GM18505 (cell line): Measurements from ENCODE around the gene RIN3.
"Not testable (repeated sequence)": the region's sequence is repeated elsewhere in the genome, so short reads cannot be mapped to it uniquely, and the experiment has no call there.

Source experiments
- ATAC-seq: cut with Tn5 transposase; IDR thresholded peaks from one replicate; pipeline ENCODE4 v1.9.1; 2021; ENCODE audit not compliant: unreplicated experiment
- POLR2A ChIP-seq: IDR thresholded peaks from 4 replicates; pipeline ENCODE4 v1.6.1; 2011; ENCODE audit warnings: borderline replicate concordance; ENCODE audit not compliant: insufficient read depth, insufficient read length; ENCODE audit errors: extremely low read depth

The RIN3 gene

DNA sequence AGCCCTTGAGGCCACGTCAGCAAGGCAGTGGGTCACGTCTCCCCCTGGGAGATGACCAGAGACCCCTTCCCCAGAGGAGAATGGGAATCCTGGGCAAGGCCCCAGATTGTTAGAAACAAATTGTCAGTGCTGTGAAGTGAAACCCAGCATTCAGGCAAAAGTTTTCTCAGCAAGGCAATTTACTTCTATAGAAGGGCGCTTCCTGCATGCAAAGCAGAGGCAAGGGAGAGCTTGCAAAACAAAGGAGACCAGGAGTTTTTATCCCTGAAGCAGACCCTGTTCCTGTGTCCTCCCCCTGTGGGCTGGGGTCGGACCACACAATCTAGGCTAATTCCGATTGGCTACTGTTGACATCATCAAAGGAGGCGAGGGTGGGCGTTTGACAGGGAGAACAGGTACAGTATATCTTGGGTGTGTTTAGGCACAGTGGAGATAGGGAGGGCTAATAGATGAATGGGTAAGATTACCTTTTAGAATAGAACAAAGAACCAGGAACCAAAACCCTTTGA, 114.2 kb downstream of the RIN3 start:
- ATAC-seq: no peak
- TF ChIP-seq POLR2A: no peak

DNA sequence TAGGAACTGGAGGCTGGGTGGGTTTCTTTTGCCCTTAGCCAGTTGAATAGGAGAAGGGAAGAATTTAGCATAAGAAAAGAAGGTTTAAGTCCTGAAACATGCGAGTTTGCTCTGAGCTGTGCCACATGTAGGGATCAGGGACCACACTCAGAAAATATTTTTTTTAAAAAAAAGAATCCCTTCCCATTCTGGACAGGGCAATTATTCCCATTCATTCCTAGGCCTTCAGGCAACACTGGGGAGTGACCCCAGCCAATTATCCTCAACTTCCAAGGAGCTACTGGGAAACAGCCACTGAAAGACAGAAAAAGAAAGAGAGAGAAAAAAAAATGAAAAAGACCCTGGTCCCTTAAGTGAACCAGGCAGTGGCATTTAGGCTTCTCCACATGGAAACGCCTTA, 115.1 kb downstream of the RIN3 start:
- TF ChIP-seq POLR2A: no peak
- no peak for ATAC-seq

DNA sequence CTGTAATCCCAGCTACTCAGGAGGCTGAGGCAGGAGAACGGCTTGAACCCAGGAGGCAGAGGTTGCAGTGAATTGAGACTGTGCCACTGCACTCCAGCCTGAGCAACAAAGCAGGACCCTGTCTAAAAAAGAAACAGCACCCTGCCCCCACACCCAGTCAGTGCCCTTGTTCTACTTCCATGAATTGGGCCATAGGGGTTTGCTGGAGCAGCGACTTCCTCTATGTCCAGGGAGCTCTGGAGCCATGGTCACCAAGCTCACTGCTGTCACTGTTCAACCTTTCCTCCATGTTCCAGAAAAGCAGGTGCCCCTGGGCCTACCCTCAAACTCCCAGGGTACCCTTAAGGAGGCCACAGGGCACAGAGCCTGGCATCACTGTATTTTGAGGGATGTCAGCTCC, 116.8 kb downstream of the RIN3 start:
- no peak for TF ChIP-seq POLR2A
- no peak for ATAC-seq

DNA sequence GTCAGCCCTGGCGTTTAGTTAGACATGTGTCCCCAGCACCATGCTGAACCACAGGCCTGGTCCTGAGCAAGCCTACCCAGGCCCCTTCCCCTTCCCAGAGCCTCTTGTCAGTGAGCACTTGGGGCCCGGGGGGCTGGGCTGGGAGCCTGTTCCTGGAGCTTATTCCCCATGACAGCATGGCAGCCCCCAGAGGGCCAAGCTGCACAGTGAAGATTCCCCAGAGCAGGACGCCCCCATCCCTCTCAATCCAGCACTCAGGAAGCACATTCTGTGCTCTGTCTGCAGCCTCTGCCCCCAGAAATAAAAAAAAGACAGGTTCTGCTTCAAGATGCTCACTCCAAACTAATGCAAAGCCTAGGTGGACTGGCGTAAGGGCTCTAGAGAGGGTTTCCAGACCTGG, 117.5 kb downstream of the RIN3 start:
- no peak for TF ChIP-seq POLR2A
- no peak for ATAC-seq

DNA sequence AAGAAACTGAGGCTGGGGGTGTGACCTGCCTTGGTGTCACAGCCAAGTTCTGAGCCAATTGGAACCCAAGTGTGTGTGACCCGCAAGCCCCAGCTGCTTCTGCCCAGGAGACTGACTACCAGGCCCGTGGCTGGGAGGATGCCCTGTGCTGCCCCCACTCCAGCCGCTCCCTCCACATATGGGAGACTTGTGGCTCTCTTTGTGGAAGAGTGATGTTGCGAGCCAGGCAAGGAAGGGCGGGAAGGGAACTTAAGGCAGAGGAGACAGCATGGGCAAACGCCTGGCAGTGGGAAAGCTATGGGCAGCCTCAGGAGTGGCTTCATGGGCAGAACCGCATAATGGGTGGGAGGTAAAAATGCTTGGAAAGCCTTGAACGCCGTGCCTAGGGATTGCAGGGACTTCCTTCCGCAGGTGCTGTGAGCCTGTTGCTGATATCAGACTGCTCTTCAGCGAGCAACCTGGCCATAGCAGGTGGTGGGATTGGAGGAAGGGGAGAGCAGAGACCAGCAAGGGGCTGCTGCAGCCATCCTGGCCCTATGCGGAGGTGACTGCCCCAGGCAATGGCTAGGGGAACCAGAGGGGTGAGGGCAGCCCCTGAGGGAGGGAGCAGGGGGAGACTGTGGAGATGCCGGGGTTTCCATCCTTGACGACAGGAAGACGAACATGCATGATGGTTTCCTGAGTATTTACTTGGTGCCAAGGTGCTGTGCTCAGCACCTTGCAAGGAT, 119.1 kb downstream of the RIN3 start:
- ATAC-seq: no peak
- TF ChIP-seq POLR2A: no peak

DNA sequence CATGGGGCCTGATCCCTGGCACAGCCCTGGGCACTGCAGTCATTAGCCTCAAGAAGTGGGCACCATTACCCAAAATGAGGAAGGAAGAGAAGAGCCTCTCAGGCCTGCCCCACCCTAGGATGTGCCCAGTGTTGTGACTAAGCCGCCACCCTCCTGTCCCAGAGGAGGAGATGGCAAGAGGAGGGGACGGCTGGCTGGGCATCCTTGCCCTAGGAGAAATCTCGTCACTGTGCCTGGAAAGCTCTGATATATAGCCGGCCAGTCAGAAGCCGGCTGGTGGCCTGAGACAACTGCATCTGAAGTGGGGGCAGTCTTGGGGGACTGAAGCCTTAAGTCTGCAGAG, 119.7 kb downstream of the RIN3 start:
- no peak for TF ChIP-seq POLR2A
- no peak for ATAC-seq

DNA sequence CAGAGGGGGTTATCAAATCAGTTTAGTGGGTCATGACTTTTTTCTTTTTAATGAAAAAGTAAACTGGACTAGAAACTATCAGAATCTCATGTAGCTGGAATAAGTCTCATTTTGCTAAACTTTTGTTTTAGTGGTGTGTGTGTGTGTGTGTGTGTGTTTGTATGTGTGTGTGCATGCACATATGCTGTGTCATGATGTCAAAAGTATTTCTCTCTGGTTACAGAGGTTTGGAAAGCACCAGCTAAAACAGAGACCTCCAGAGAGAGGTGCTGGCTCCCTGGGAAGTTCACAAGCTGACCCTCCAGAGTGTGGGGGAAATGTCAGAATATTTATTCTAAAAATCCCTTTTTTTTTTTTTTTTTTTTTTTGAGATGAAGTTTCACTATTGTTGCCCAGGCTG, 120.1 kb downstream of the RIN3 start:
- no peak for TF ChIP-seq POLR2A
- ATAC-seq: no peak

DNA sequence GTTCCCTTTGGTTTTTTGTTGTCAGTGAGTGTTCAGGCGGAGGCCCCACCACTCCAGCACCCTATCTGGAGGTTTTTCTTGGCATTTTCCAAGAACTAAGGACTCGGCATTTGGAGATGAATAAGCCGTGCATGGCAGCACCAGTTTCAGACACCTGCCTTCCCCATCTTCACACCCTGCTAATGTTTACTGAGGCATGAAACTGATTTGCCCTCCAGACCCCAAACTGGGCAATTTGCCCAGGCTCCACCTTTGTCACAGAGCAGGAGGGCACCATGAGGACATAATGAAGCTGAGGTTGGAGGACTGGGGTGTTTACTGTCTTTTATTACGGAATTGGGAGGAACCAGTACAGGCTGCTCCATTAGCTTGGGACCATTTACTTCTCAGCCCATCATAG, 121.5 kb downstream of the RIN3 start:
- no peak for TF ChIP-seq POLR2A
- ATAC-seq: no peak

DNA sequence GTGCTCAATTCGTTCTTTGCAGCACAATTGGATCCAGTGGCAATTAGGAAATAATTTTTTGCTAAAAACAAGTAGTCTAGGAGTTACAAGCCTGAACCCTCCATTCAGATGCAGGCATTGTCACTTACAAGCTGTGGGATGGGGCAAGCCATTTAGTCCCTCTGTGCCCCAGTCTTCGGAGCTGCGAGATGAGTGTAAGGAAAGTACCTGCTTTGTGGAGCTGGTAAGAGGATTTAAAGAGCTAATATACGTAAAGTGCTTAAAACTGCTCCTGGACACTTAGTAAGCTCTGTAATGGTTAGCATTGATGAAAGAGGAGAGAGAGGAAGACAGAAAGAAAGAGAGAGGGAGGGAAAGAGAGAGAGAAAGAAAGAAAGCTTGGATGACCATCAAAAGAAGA, 122.3 kb downstream of the RIN3 start:
- no peak for ATAC-seq

DNA sequence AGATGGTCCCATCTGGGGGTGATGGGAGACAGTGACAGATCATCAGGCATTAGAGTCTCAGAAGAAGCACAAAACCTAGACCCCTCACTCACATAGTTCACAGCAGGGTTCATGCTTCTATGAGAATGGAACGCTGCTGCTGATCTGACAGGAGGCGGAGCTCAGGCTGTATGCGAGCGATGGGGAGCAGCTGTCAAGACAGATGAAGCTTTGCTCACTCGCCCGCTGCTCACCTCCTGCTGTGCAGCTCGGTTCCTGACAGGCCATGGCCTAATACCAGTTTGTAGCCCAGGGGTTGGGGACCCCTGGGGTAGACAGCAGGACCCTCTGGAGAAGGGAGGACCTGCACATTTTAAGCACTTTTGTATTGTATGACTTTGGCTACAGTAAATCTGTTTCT, 123.6 kb downstream of the RIN3 start:
- TF ChIP-seq POLR2A: no peak

More for the DNA sequence above, 122.3 kb downstream of the RIN3 start:
- TF ChIP-seq POLR2A: no peak

DNA sequence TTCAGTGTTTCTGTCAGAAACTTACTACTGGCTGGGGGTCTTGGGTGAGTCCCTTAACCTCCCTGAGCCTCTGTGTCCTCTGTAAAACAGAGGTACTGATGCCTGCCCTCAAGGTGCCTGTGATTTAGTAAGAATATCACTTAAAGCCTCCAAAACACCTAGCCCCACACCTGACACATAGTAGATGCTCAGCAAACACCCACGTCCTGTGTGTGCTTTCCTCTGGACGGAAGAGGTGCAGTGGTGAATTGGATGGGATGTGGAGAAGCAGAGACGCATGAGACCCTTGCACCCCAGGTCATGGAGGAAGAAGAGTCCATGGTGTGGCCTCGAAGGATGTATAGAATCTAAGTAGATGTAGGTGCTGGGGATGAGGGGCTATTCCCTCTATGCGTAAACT, 124.3 kb downstream of the RIN3 start:
- no peak for TF ChIP-seq POLR2A

More for the DNA sequence above, 123.6 kb downstream of the RIN3 start:
- ATAC-seq: no peak

DNA sequence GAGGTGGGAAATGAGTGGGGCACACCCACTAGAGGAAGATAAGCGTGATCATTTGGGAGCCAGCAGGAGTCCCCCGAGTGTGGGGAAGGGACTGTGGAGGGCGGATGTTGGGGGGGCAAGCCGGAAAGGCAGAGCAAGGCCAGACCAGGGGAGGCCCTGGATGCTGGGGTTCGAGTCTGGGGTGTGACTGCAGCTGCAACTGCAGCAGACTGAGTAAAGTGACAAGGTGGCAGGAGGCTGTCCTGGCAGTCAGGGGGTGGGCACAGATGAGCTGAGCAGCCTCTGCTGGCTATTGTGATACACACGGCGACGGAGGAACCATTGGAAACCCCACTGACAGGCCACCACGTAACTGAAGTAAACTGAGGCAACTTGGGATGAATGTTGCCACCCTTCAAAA, 124.7 kb downstream of the RIN3 start:
- no peak for TF ChIP-seq POLR2A
- ATAC-seq: no peak

More for the DNA sequence above, 124.3 kb downstream of the RIN3 start:
- no peak for ATAC-seq

DNA sequence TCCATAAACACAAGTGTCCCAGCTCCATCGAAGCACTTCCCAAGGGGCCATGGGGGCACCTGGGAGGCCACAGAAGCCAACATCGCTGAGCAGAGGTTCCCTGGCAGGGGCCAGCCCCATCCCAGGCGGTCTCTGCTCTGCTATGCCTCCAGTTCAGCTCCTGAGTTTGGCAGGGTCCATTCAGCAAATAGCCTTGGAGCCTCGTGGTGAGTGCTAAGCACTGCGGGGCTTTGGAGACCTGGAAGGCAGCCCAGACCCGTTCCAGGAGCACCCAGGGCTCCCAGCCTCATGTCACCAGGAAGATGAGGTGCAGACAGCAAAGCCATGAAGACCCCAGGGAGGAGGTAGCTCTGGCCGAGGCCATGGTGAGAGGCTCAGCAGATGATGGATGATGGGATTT, 125.3 kb downstream of the RIN3 start:
- TF ChIP-seq POLR2A: no peak
- no peak for ATAC-seq

DNA sequence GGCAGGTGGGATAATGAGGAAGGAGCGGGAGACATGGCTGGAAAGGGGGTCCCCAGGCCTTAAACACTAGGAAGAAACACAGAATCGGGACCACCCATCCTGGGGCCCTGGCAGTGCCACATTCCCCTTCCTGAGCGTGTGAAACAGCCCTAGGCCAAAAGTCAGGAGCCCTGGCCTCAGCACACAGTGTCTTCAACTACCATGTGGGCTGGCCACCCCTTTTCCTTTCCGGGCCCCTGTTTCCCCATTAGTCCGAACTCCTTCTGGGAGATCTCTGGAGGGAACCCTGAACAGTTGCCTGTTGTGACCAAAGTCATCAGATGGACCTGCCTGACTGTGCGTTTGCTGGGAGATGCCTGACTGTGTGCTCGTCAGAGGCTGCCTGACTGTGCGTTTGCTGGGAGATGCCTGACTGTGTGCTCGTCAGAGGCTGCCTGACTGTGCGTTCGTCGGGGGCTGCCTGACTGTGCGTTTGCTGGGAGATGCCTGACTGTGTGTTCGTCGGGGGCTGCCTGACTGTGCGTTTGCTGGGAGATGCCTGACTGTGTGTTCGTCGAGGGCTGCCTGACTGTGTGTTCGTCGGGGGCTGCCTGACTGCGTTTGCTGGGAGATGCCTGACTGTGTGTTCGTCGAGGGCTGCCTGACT, 126.0 kb downstream of the RIN3 start:
- ATAC-seq: not testable (repeated sequence)
